Epithelial cell of esophagus (primary cell): ENCODE measurements around the gene SHB.

Source experiments
- DNase-seq: peaks from one replicate; pipeline ENCODE4 v3.0.0; 2010; ENCODE audit warnings: low read depth
- H3K4me3 ChIP-seq: 2 replicates; pipeline ENCODE4 v1.5.1; 2011; ENCODE audit warnings: mild to moderate bottlenecking, low read length, control low read depth
- TF ChIP-seq, protein P1 (sequence below): IDR thresholded peaks from 2 replicates; pipeline ENCODE4 v1.5.1; 2011; ENCODE audit warnings: low read depth, mild to moderate bottlenecking, low read length, control low read depth, inconsistent platforms; ENCODE audit not compliant: insufficient read depth; ENCODE audit errors: missing control alignments

Gene SHB

GRCh38 chr9:38036359-38037084 lies 32.5 kb downstream of the SHB start:
- TF ChIP-seq, protein P1, sequence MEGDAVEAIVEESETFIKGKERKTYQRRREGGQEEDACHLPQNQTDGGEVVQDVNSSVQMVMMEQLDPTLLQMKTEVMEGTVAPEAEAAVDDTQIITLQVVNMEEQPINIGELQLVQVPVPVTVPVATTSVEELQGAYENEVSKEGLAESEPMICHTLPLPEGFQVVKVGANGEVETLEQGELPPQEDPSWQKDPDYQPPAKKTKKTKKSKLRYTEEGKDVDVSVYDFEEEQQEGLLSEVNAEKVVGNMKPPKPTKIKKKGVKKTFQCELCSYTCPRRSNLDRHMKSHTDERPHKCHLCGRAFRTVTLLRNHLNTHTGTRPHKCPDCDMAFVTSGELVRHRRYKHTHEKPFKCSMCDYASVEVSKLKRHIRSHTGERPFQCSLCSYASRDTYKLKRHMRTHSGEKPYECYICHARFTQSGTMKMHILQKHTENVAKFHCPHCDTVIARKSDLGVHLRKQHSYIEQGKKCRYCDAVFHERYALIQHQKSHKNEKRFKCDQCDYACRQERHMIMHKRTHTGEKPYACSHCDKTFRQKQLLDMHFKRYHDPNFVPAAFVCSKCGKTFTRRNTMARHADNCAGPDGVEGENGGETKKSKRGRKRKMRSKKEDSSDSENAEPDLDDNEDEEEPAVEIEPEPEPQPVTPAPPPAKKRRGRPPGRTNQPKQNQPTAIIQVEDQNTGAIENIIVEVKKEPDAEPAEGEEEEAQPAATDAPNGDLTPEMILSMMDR, result no peak
- peak; percentile 92 for DNase-seq
- H3K4me3 ChIP-seq, result no peak overlapping the region

- H3K4me3 ChIP-seq, result no peak overlapping the region
- TF ChIP-seq, protein P1, result no peak
- peak; percentile 80 for DNase-seq
These were observed 33.2 kb downstream of the SHB start for GRCh38 chr9:38035873-38036272.

GRCh38 chr9:38033941-38034340 lies 35.1 kb downstream of the SHB start:
- H3K4me3 ChIP-seq, result no peak overlapping the region
- TF ChIP-seq, protein P1, result no peak
- no peak for DNase-seq

GRCh38 chr9:38032266-38033110 lies 36.5 kb downstream of the SHB start:
- peak; percentile 59 for DNase-seq
- TF ChIP-seq, protein P1, result no peak
- H3K4me3 ChIP-seq, result no peak overlapping the region

DNA sequence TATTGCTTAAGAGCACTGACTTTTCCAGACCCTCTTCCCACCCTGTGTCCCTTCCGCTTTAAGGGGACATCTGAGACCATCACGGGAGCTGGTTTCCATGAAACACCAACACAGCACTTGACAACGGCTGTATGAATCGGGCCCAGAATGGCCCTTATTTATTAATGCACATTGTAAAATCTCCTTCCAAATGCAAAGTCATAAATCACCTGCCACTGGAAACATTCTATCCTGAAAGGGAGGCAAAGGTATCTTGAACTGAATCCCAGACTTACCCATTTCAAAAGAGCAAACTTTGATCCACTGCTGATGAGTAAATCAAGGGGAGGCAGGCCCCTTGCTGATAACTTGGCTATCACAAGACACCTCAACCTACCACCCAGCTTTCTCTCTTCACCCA lies 37.4 kb downstream of the SHB start:
- TF ChIP-seq, protein P1, result no peak
- H3K4me3 ChIP-seq, result no peak overlapping the region
- no peak for DNase-seq

GRCh38 chr9:38030658-38031057 lies 38.4 kb downstream of the SHB start:
- no peak overlapping the region for H3K4me3 ChIP-seq
- TF ChIP-seq, protein P1, result peak; percentile 18
- no peak for DNase-seq
